HG02943 (cell line): ENCODE data around the gene KCNK3.

Experiments used
- ATAC-seq: cut with Tn5 transposase; IDR thresholded peaks from one replicate; pipeline ENCODE4 v1.9.1; 2021; ENCODE audit warnings: mild to moderate bottlenecking, low read depth, moderate library complexity; ENCODE audit not compliant: unreplicated experiment

The KCNK3 gene

DNA sequence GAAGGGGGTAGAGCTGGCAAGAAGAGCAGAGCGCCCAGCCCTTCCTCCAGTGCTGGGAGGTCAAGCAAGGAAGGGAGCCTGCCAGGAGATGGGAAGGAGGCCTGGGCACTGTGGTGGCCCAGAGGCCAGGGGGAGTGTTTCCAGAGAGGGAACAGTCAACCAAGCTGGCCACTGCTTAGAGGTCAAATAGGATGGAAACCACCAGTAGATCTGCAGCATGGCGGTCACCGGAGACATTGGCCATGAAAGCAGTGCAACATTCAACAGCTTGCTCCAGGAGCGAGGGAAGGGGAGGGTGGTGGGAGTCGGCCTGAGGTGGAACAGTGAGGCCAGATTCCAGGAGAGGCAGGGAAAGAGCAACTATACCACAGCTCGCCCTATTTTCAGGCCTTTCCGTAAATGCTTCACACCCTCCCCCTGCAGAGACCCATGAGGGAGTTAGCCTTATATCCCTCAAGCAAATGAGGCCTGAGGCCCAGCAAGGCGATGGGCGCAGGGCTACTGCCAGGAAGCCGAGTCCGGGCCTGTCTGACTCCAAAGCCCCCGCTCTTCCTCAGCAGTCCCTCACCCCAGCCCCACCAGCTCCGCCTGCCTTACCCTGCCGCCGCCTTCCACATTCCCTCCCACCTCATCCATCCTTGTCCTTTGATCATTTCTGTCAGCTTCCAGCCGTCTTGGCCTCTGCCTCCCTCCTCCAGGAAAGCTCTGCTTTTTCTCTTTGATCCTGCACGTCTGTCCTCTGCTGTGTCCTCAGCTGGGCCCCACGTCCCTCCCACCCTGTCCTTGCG, 17.0 kb downstream of the KCNK3 start:
- no peak for ATAC-seq

GRCh38 chr2:26710145-26710544, 17.6 kb downstream of the KCNK3 start:
- no peak for ATAC-seq

- ATAC-seq: no peak
Measured at GRCh38 chr2:26710743-26711456, 18.4 kb downstream of the KCNK3 start.

DNA sequence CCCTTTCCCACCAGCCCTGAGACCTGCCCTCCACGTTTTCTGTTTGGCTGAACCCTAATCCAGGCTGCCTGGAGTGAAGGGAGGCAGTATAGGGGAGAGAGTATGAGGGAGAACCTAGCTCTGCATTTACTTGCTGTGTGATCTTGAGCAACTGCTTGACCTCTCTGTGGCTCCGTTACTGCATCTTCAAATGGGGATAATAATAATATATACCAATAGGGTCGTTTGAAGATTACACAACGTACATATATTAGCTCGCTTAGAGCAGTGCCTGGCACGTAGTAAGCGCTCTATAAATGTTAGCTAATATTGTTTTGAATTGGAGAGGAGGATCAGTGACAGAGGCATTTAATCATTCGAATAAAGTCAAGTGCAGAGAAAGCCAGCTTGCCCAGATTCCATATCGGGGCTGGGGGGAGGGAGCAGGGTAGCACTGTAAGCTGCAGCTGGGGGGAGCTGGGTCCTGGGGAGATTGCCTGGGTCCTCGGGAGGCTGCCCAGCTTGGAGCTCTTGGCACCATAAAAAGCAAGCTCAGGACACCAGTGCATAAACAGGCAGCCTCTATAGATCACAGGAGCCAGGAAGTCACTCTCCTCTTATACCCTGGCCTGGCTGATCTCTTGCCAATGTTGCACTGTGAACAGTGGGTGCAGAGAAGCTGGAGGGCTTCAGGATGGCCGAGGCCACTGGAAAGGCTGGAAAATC, 19.1 kb downstream of the KCNK3 start:
- ATAC-seq: no peak

DNA sequence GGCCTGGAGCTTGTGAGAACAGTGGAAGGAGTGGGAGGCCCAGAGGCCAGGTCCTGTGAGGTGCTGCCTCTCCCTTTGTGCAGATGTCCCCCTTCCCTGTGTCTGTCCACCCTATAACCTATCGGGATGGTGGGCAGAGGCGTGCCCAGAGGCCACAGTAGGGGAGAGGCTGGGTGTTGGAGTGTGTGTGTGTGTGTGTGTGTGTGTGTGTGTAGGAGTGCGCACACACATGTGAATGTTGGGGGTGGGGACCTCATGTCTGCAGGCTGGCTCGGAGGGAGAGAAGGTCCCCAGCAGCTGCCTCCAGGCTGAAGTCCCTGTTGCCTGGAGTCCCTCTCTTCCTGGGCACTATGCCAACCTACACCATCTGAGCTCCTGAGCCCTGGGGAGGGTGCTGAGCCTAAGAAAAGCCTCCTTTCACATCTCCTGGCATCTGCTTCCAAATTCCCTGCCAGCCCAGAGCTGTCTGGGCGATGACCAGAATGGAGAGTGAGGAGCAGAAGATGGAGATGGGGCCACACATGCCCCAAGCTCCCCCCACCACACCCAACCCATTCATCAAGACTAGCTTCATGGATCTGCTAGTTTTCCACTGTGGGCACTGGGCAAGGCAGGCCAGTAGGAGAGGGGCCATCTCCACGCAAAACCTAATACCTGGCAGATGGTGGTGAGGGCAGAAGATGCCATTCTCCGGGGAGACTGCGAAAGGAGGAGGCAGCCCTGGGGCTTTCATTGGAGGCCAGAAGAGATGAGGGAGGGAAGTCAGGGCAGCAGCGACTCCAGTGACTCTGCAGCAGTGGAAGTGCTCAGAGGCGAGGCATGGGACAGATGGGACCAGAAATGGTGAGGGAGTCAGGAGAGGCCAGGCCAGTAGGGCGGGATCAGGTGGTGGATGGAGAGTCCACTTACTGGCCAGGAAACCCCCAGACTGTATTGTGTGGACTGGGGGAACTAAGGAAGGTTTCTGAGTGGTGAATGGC, 20.3 kb downstream of the KCNK3 start:
- ATAC-seq: no peak

- ATAC-seq: no peak
Measured at GRCh38 chr2:26715528-26716270, 23.2 kb downstream of the KCNK3 start.

- ATAC-seq: no peak
Measured at GRCh38 chr2:26716340-26716739, 23.8 kb downstream of the KCNK3 start.

DNA sequence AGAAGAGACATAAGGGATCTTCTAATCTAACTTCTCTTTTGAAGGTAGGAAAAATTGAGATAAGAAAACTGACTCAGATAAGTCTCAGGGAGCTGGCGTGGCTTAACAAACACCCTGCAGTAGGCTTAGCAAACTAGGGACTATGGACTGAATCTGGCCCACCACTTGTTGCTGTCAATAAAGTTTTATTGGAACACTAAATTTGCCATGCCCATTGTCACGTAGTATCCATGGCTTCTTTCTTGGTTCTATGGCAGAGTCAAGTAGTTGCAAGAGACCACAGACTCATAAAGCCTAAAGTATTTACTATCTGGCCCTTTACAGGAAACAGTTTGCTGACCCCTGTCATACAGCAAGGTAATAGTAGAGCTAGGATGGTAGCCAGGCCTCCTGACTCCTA, 24.2 kb downstream of the KCNK3 start:
- no peak for ATAC-seq

GRCh38 chr2:26717362-26717761, 24.8 kb downstream of the KCNK3 start:
- no peak for ATAC-seq

- no peak for ATAC-seq
Measured at GRCh38 chr2:26718949-26719686, 26.6 kb downstream of the KCNK3 start.

- ATAC-seq: no peak
Measured at GRCh38 chr2:26720322-26721114, 28.0 kb downstream of the KCNK3 start.

GRCh38 chr2:26721115-26722032, 28.9 kb downstream of the KCNK3 start:
- no peak for ATAC-seq

DNA sequence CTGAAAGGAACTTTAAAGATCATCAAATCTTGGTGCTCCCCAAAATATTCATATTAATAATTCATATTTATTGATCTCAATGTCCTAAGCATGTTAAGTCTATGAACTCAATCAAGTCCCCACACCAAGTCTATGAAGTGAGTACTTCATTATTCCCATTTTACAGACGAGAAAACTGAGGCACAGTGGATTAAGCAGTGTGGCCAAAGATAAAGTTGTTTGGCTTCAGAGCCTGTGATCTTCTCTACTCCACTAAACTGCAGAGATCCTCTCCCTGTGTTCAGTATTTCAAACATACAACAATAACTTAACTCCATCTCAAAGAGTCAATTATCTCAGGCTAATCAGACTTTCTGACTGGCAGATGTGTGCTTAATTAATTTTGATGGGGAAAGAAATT, 29.8 kb downstream of the KCNK3 start:
- ATAC-seq: no peak

GRCh38 chr2:26722911-26723310, 30.4 kb downstream of the KCNK3 start:
- no peak for ATAC-seq

DNA sequence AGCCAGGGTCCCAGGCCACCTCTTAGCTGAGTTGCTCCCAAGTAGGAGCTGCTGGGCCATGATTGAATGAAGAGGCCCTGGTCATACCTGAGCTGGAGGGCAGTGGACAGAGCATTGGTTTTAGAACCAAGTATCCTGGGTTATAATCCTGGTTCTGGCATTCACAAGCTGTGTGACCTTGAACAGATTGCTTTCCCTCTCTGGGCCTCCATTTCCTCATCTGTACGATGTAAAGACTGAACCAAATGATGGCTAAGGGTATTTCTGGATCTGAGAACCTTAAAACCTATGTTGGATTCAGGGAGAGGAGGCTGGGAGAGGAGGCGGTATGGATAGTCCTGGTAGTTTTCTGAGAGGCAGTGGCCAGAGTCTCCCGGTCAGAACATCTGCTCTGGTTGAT, 31.0 kb downstream of the KCNK3 start:
- ATAC-seq: no peak

- ATAC-seq: no peak
Measured at GRCh38 chr2:26723991-26724750, 31.6 kb downstream of the KCNK3 start.
